GM23248 (cell line): ENCODE data around the gene SLC45A2. TPM values are rescaled to one million over a fixed set of nuclear protein-coding genes. Genes with fewer than 3 reads are reported as not detected.
"Not testable (repeated sequence)": the region's sequence is repeated elsewhere in the genome, so short reads cannot be mapped to it uniquely, and the experiment has no call there.

Source experiments
- DNase-seq: peaks from one replicate; pipeline ENCODE4 v3.0.0-alpha.2; 2015
- H2AFZ ChIP-seq: fragments of 200-600 bp; sonication (generic); 2 replicates; pipeline ENCODE4 v1.6.1; 2016; ENCODE audit warnings: antibody characterized with exemption
- H3F3A ChIP-seq: fragments of 200-600 bp; sonication (generic); 2 replicates; pipeline ENCODE4 v1.6.1; 2016; ENCODE audit warnings: mild to moderate bottlenecking, antibody characterized with exemption, mixed run types; ENCODE audit not compliant: insufficient read depth
- H3K27ac ChIP-seq: fragments of 200-600 bp; sonication (generic); 2 replicates; pipeline ENCODE4 v1.5.1; 2016; ENCODE audit warnings: mild to moderate bottlenecking
- H3K27me3 ChIP-seq: fragments of 200-600 bp; sonication (generic); replicated peaks from 2 replicates; pipeline ENCODE4 v1.6.1; 2016; ENCODE audit warnings: mild to moderate bottlenecking; ENCODE audit not compliant: insufficient read depth
- H3K36me3 ChIP-seq: fragments of 200-600 bp; sonication (generic); 2 replicates; pipeline ENCODE4 v1.6.1; 2016; ENCODE audit warnings: low read depth, mild to moderate bottlenecking
- H3K4me1 ChIP-seq: fragments of 200-600 bp; sonication (generic); 2 replicates; pipeline ENCODE4 v1.6.1; 2016; ENCODE audit warnings: mild to moderate bottlenecking; ENCODE audit not compliant: insufficient read depth
- H3K4me2 ChIP-seq: fragments of 200-600 bp; sonication (generic); one replicate; pipeline ENCODE4 v1.6.1; 2016; ENCODE audit warnings: mild to moderate bottlenecking; ENCODE audit not compliant: unreplicated experiment
- H3K4me3 ChIP-seq: fragments of 200-600 bp; sonication (generic); 2 replicates; pipeline ENCODE4 v1.5.1; 2016; ENCODE audit warnings: mild to moderate bottlenecking
- H3K79me2 ChIP-seq: fragments of 200-600 bp; sonication (generic); 2 replicates; pipeline ENCODE4 v1.6.1; 2016; ENCODE audit warnings: mild to moderate bottlenecking; ENCODE audit not compliant: insufficient read depth
- H3K9ac ChIP-seq: fragments of 200-600 bp; sonication (generic); 2 replicates; pipeline ENCODE4 v1.6.1; 2016; ENCODE audit warnings: mild to moderate bottlenecking
- H3K9me2 ChIP-seq: fragments of 200-600 bp; sonication (generic); 2 replicates; pipeline ENCODE4 v1.6.1; 2016; ENCODE audit warnings: mixed run types, mild to moderate bottlenecking, moderate library complexity; ENCODE audit not compliant: insufficient read depth
- H3K9me3 ChIP-seq: fragments of 200-600 bp; sonication (generic); one replicate; pipeline ENCODE4 v1.6.1; 2017; ENCODE audit warnings: low read depth
- H4K20me1 ChIP-seq: fragments of 200-600 bp; sonication (generic); 2 replicates; pipeline ENCODE4 v1.6.0; 2016; ENCODE audit not compliant: insufficient read depth
- EZH2 ChIP-seq: fragments of 200-600 bp; sonication (generic); IDR thresholded peaks from 2 replicates; pipeline ENCODE4 v1.6.1; 2018; ENCODE audit warnings: antibody characterized with exemption, mild to moderate bottlenecking; ENCODE audit not compliant: insufficient read depth, poor library complexity, severe bottlenecking
- EZH2phosphoT487 ChIP-seq: fragments of 200-600 bp; sonication (generic); IDR thresholded peaks from 2 replicates; pipeline ENCODE4 v1.6.1; 2018; ENCODE audit warnings: antibody characterized with exemption, moderate library complexity, mild to moderate bottlenecking, low read depth; ENCODE audit not compliant: insufficient read depth
- WGBS, 2 experiments: methylation state at CpG; one replicate each; pipeline ENCODE4 v1.1.6; 2015 to 2017; ENCODE audit warnings: low lambda C conversion rate in 2 of 2, low coverage in 1 of 2; ENCODE audit errors: missing lambda C conversion rate in 2 of 2; 5-methylcytosine and 5-hydroxymethylcytosine counted together
- in situ Hi-C: fragments of 300-500 bp; cut with MboI; formaldehyde crosslinking; loops from 2 replicates; pipeline ENCODE4 v1.15.0; 2020
- polyA plus RNA-seq: library from polyadenylated mRNA; unstranded; fragments of >200 nt; fragmentation: Nextera tagmentation; extraction: Ambion mirVana; gene quantifications from 2 replicates; pipeline ENCODE4 v1.2.1, GENCODE V29; 2016
- total RNA-seq: library from RNA; depleted of rRNA; stranded (reverse); fragments of >200 nt; shearing (Covaris generic); gene quantifications from 2 replicates; pipeline ENCODE4 v1.2.3, GENCODE V29; 2014; rRNA removed

The SLC45A2 gene, protein sequence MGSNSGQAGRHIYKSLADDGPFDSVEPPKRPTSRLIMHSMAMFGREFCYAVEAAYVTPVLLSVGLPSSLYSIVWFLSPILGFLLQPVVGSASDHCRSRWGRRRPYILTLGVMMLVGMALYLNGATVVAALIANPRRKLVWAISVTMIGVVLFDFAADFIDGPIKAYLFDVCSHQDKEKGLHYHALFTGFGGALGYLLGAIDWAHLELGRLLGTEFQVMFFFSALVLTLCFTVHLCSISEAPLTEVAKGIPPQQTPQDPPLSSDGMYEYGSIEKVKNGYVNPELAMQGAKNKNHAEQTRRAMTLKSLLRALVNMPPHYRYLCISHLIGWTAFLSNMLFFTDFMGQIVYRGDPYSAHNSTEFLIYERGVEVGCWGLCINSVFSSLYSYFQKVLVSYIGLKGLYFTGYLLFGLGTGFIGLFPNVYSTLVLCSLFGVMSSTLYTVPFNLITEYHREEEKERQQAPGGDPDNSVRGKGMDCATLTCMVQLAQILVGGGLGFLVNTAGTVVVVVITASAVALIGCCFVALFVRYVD
- total RNA-seq: not detected in 2 replicates
- polyA plus RNA-seq: not detected in 2 replicates

- Histone ChIP-seq H3K9ac (no peak within 1 kb of the TSS), H3K27ac (no peak within 1 kb of the TSS), H3F3A (0 out of 2 replicates have a peak, but pooled peaks cover 9% of the 10 kb centered on the region), H4K20me1 (no peaks in the 10 kb centered on the region), H3K4me2 (no peak within 1 kb of the TSS), H2AFZ (no peak within 1 kb of the TSS), H3K4me1 (peaks cover 11% of the 10 kb centered on the region), H3K36me3 (peaks cover 14% of the 10 kb centered on the region; the same call in 1 of the 2 replicates), H3K4me3 (no peak within 1 kb of the TSS), H3K27me3 (no peaks in the 10 kb centered on the region), H3K79me2 (no peaks in the 10 kb centered on the region), H3K9me3 (no peaks in the 10 kb centered on the region), H3K9me2 (no peaks in the 10 kb centered on the region; the same call in 1 of the 2 replicates)
- WGBS, 2 experiments: 42 to 43% methylated on average over 7 of the region's 7 CpGs
- in situ Hi-C loops: no loop called here
- TF ChIP-seq EZH2 (no peak), EZH2phosphoT487 (no peak)
- DNase-seq: peak; percentile 50
Observed at GRCh38 chr5:33984671-33985124, at the start of gene SLC45A2. TSS of gene SLC45A2 (minus strand) at chr5:33984693. CDS start at chr5:33984583, 110 bp downstream.

DNA sequence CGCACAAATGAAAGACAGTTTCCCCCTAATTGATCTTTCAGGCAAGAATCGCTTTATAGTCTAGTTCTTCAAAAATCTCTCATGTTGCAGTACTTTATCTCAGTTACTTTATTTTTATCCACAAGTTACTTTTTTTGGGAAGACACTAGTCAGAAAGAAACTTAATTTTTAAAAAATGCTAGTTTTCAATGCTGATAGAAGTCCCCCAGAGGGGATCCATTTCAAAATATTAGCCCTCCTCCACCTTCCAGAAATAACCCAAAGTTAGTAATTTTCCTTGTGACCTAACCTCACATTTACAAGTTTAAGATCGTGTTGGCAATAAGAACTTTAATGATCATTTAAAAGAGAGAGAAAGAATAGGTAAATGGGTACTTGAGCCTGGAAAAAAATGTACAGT, 47.5 kb upstream of the SLC45A2 start:
- WGBS, 2 experiments: 90 to 93% methylated on average over 3 of the region's 3 CpGs
- no peak overlapping the region for H3K9ac ChIP-seq
- no peak for TF ChIP-seq EZH2
- TF ChIP-seq EZH2phosphoT487: no peak
- in situ Hi-C loops: no loop called here
- no peak for DNase-seq
- H3K4me3 ChIP-seq: no peak overlapping the region
- H3K27me3 ChIP-seq: no peaks in the 10 kb centered on the region
- no peak overlapping the region for H3K4me2 ChIP-seq
- no peaks in the 10 kb centered on the region for H3K4me1 ChIP-seq
- H3K9me2 ChIP-seq: no peaks in the 10 kb centered on the region
- no peaks in the 10 kb centered on the region for H3K9me3 ChIP-seq
- no peaks in the 10 kb centered on the region for H4K20me1 ChIP-seq
- H3F3A ChIP-seq: no peaks in the 10 kb centered on the region
- H2AFZ ChIP-seq: no peak overlapping the region
- no peaks in the 10 kb centered on the region for H3K36me3 ChIP-seq
- no peaks in the 10 kb centered on the region for H3K79me2 ChIP-seq
- no peak overlapping the region for H3K27ac ChIP-seq

DNA sequence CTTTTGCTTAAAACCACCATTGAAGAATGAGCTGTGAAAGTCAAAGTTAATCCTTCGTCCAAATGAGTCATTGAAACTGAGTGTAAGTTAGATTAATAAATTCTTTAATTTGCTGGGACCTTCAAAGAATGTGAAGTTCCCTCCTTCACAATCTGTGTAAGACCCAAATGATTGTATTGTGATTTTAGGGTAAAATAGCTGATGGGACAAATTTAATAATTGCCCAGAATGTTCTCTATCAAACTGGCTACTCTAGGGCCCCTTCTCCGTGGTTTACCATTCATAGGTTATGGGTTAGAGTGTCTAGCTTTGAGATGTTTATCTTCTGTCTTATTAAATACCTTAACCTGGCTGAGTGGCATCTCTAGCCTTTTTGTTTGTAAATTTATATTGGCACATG, 46.6 kb upstream of the SLC45A2 start:
- Histone ChIP-seq H3K4me1 (no peaks in the 10 kb centered on the region), H3K9ac (no peak overlapping the region), H3F3A (no peaks in the 10 kb centered on the region), H3K36me3 (no peaks in the 10 kb centered on the region), H3K9me3 (no peaks in the 10 kb centered on the region), H2AFZ (no peak overlapping the region), H3K4me2 (no peak overlapping the region), H3K27me3 (no peaks in the 10 kb centered on the region), H3K79me2 (no peaks in the 10 kb centered on the region), H3K4me3 (no peak overlapping the region), H3K27ac (no peak overlapping the region), H3K9me2 (no peaks in the 10 kb centered on the region), H4K20me1 (no peaks in the 10 kb centered on the region)
- no peak for TF ChIP-seq EZH2phosphoT487
- TF ChIP-seq EZH2: no peak
- in situ Hi-C loops: no loop called here
- DNase-seq: no peak
- WGBS, 2 experiments: 55 to 57% methylated on average over 2 of the region's 2 CpGs

GRCh38 chr5:34030585-34030984, 46.1 kb upstream of the SLC45A2 start:
- H3K9ac ChIP-seq, H3K9me3 ChIP-seq, DNase-seq, H3F3A ChIP-seq, H3K27ac ChIP-seq, H3K36me3 ChIP-seq, H3K4me1 ChIP-seq, H3K27me3 ChIP-seq, H3K79me2 ChIP-seq, H4K20me1 ChIP-seq, H3K4me2 ChIP-seq, H2AFZ ChIP-seq, in situ Hi-C loops, H3K4me3 ChIP-seq, H3K9me2 ChIP-seq: not testable (repeated sequence)
- 86 to 93% methylated on average over 2 of the region's 2 CpGs for WGBS, 2 experiments
